ENCODE data around the gene OR5W2.

DNA sequence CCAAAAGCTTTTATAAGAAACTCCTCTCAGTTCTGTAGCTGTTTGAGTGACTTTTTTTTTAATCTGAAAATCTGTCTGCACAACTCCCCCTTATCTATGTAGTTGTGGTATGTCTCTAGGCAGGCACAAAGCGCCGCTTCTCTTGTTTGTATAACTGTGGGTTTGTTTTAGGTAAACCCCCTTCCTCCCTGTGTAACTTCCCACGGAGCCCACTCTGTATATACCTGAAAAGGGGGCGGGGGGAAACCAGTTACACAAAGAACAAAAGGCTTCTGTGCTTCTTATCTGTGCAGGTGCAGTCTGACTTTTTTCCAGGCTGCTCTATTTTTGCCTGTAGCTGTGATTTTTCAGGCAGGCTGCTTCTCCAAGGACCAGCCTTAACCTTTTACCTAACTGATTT is 42.1 kb upstream of the OR5W2 start:
- no peak for TF ChIP-seq CEBPB (IDR thresholded peaks at IDR 0.05)
- TF ChIP-seq TCF12 (IDR thresholded peaks at IDR 0.05; ENCODE audit: low read depth): no peak
- TF ChIP-seq, protein P1, sequence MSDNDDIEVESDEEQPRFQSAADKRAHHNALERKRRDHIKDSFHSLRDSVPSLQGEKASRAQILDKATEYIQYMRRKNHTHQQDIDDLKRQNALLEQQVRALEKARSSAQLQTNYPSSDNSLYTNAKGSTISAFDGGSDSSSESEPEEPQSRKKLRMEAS (IDR thresholded peaks at IDR 0.05): no peak
- no peak for TF ChIP-seq EP300 (IDR thresholded peaks at IDR 0.05; ENCODE audit: borderline replicate concordance)
- TF ChIP-seq NFIC (IDR thresholded peaks at IDR 0.05): no peak
- TF ChIP-seq RAD21 (IDR thresholded peaks at IDR 0.05; ENCODE audit: low read depth): no peak
- TF ChIP-seq CREB1 (IDR thresholded peaks at IDR 0.05; ENCODE audit: low read depth): no peak
- TF ChIP-seq EGR1 (IDR thresholded peaks at IDR 0.05): no peak
- TF ChIP-seq, protein P2, sequence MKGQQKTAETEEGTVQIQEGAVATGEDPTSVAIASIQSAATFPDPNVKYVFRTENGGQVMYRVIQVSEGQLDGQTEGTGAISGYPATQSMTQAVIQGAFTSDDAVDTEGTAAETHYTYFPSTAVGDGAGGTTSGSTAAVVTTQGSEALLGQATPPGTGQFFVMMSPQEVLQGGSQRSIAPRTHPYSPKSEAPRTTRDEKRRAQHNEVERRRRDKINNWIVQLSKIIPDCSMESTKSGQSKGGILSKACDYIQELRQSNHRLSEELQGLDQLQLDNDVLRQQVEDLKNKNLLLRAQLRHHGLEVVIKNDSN (IDR thresholded peaks at IDR 0.05): no peak
- TF ChIP-seq ZBTB7A (IDR thresholded peaks at IDR 0.05; ENCODE audit: low read depth): no peak
- no peak for TF ChIP-seq FOXM1 (IDR thresholded peaks at IDR 0.05; ENCODE audit: borderline replicate concordance, low read depth)

Measured in Ishikawa (cell line).